HCT116 (cell line): ENCODE data around the gene RAB4B. TPM values are rescaled to one million over a fixed set of nuclear protein-coding genes. Genes with fewer than 3 reads are reported as not detected.

ENCODE experiments used
- ATAC-seq: fragments of 200-7000 bp; cut with Tn5 transposase; 2 replicates; pipeline ENCODE4 v1.9.1; 2020; ENCODE audit warnings: mild to moderate bottlenecking, moderate library complexity
- BruUV-seq: library from RNA; stranded (reverse); fragments of 400-500 nt; replicated peaks from 2 replicates; lab custom pipeline; 2021; lab: Mats Ljungman, UMichigan
- CTCF ChIA-PET: fragments of 300-600 bp; sonication (Branson Sonifier 250); formaldehyde crosslinking; loops from one replicate; lab custom pipeline; 2021; ENCODE audit warnings: antibody characterized with exemption; lab: Charles Lee
- POLR2A ChIA-PET: fragments of 300-600, 350-600 bp; sonication (Branson Sonifier 250); formaldehyde crosslinking; loops from one replicate; lab custom pipeline; 2021; ENCODE audit warnings: antibody characterized with exemption; lab: Charles Lee
- RAD21 ChIA-PET, 2 experiments: fragments of 300-600 bp; sonication (Branson Sonifier 250); formaldehyde crosslinking; loops; one replicate each; lab custom pipeline; 2023; ENCODE audit warnings: low total read pairs in 2 of 2; ENCODE audit not compliant: uncharacterized antibody in 2 of 2, unreplicated experiment in 2 of 2, low non-redundant PET in 1 of 2; lab: Charles Lee
- DNase-seq: peaks from one replicate; pipeline ENCODE4 v3.0.0-alpha.2; 2010; ENCODE audit warnings: low read depth, low spot score
- H2AFZ ChIP-seq: fragments of 200-600 bp; shearing (Covaris generic), sonication (generic); 2 replicates; pipeline ENCODE4 v1.6.1; 2017; ENCODE audit warnings: low read depth, mixed run types, mixed read lengths, antibody characterized with exemption, low read length; ENCODE audit not compliant: poor library complexity, severe bottlenecking
- H3K27ac ChIP-seq: 2 replicates; pipeline ENCODE4 v1.5.1; 2012; ENCODE audit warnings: low read depth, low read length
- H3K27me3 ChIP-seq: fragments of 200-600 bp; sonication (generic); 2 replicates; pipeline ENCODE4 v1.6.1; 2016; ENCODE audit warnings: mixed run types, low read length, mixed read lengths; ENCODE audit not compliant: insufficient read depth
- H3K36me3 ChIP-seq, 2 experiments: fragments of 200-500 bp in 1 of 2; fragments of 200-600 bp in 1 of 2; sonication (Bioruptor generic) in 1 of 2; sonication (generic) in 1 of 2; 2 replicates each; pipeline versions ENCODE4 v1.5.1 to v1.6.1; 2014 to 2016; ENCODE audit warnings: low read length in 2 of 2, inconsistent platforms in 1 of 2, mixed read lengths in 1 of 2, mixed run types in 1 of 2; ENCODE audit not compliant: insufficient read depth in 2 of 2, control insufficient read depth in 1 of 2
- H3K4me1 ChIP-seq, 2 experiments: fragments of 200-600 bp in 1 of 2; sonication (generic) in 1 of 2; 2 replicates each; pipeline versions ENCODE4 v1.5.1 to v1.6.1; 2012 to 2017; ENCODE audit warnings: low read length in 2 of 2, inconsistent platforms in 1 of 2, mild to moderate bottlenecking in 1 of 2, mixed read lengths in 1 of 2, mixed run types in 1 of 2, moderate library complexity in 1 of 2; ENCODE audit not compliant: insufficient read depth in 2 of 2, control insufficient read depth in 1 of 2
- H3K4me2 ChIP-seq: fragments of 200-600 bp; sonication (generic); 2 replicates; pipeline ENCODE4 v1.6.1; 2017; ENCODE audit warnings: mixed run types, low read length, mixed read lengths
- H3K4me3 ChIP-seq, 2 experiments: fragments of 200-600 bp in 1 of 2; sonication (generic) in 1 of 2; replicated peaks in 1 of 2; 2 replicates each; pipeline ENCODE4 v1.5.1; 2011 to 2016; ENCODE audit warnings: low read length in 2 of 2, control low read depth in 1 of 2, low read depth in 1 of 2, mild to moderate bottlenecking in 1 of 2, mixed read lengths in 1 of 2, mixed run types in 1 of 2
- H3K79me2 ChIP-seq: fragments of 200-600 bp; sonication (generic); 2 replicates; pipeline ENCODE4 v1.6.1; 2017; ENCODE audit warnings: mild to moderate bottlenecking, mixed run types, low read length, moderate library complexity, mixed read lengths; ENCODE audit not compliant: insufficient read depth
- H3K9ac ChIP-seq: fragments of 200-600 bp; sonication (generic); 2 replicates; pipeline ENCODE4 v1.6.1; 2016; ENCODE audit warnings: low read length, mixed read lengths
- H3K9me2 ChIP-seq: fragments of 200-600 bp; sonication (generic), shearing (Covaris generic); 2 replicates; pipeline ENCODE4 v1.6.1; 2017; ENCODE audit warnings: mixed run types, mild to moderate bottlenecking, moderate library complexity; ENCODE audit not compliant: insufficient read depth
- H3K9me3 ChIP-seq, 2 experiments: fragments of 200-500 bp in 1 of 2; fragments of 200-600 bp in 1 of 2; sonication (Bioruptor generic) in 1 of 2; sonication (generic) in 1 of 2; 2 replicates each; pipeline ENCODE4 v1.6.1; 2014 to 2017; ENCODE audit warnings: low read length in 2 of 2, mixed read lengths in 2 of 2, inconsistent platforms in 1 of 2, low read depth in 1 of 2, mild to moderate bottlenecking in 1 of 2, mixed run types in 1 of 2, moderate library complexity in 1 of 2; ENCODE audit not compliant: control insufficient read depth in 1 of 2, insufficient read depth in 1 of 2
- H4K20me1 ChIP-seq: fragments of 200-600 bp; sonication (generic), shearing (Covaris generic); 2 replicates; pipeline ENCODE4 v1.6.1; 2017; ENCODE audit warnings: mixed run types, mild to moderate bottlenecking, moderate library complexity; ENCODE audit not compliant: insufficient read depth
- CBX3 ChIP-seq: IDR thresholded peaks from 2 replicates; pipeline ENCODE4 v1.6.1; 2012; ENCODE audit warnings: low read depth
- EGR1 ChIP-seq: IDR thresholded peaks from 2 replicates; pipeline ENCODE4 v1.6.1; 2012; ENCODE audit warnings: low read depth
- ELF1 ChIP-seq: IDR thresholded peaks from 2 replicates; pipeline ENCODE4 v1.6.1; 2012; ENCODE audit warnings: low read depth, borderline replicate concordance
- EZH2 ChIP-seq: fragments of 200-600 bp; sonication (generic); IDR thresholded peaks from 2 replicates; pipeline ENCODE4 v1.6.1; 2017; ENCODE audit warnings: antibody characterized with exemption, mixed run types
- EZH2phosphoT487 ChIP-seq: fragments of 200-600 bp; IDR thresholded peaks from 2 replicates; pipeline ENCODE4 v1.6.1; 2018; ENCODE audit warnings: antibody characterized with exemption, borderline replicate concordance
- FOSL1 ChIP-seq: IDR thresholded peaks from 2 replicates; pipeline ENCODE4 v1.6.1; 2012; ENCODE audit warnings: low read depth
- RAD21 ChIP-seq: IDR thresholded peaks from 2 replicates; pipeline ENCODE4 v1.6.1; 2012; ENCODE audit warnings: low read depth, mild to moderate bottlenecking
- ZFX ChIP-seq: fragments of 450-650 bp; IDR thresholded peaks from 2 replicates; pipeline ENCODE4 v1.6.1; 2017
- intact Hi-C: fragments of 100-400 bp; cut with micrococcal nuclease; formaldehyde crosslinking; loops from 2 replicates; pipeline ENCODE4 v1.10.0; 2022
- total RNA-seq: library from RNA; stranded (reverse); gene quantifications from one replicate; pipeline ENCODE4 v1.2.1, GENCODE V29; 2021; ENCODE audit not compliant: unreplicated experiment
- TF ChIP-seq, protein P1 (sequence below), 3 experiments: fragments of 200-600 bp in 1 of 3; sonication (generic) in 1 of 3; IDR thresholded peaks in 2 of 3; conservative IDR thresholded peaks in 1 of 3; 2 replicates each; pipeline ENCODE4 v1.5.1; 2012 to 2017; ENCODE audit warnings: low read depth in 2 of 3, low read length in 2 of 3, antibody characterized with exemption in 1 of 3, borderline replicate concordance in 1 of 3, control low read depth in 1 of 3, mild to moderate bottlenecking in 1 of 3, mixed read lengths in 1 of 3, mixed run types in 1 of 3, moderate library complexity in 1 of 3; ENCODE audit not compliant: insufficient read depth in 1 of 3
- TF ChIP-seq, protein P2 (sequence below): IDR thresholded peaks from 2 replicates; pipeline ENCODE4 v1.6.1; 2011; ENCODE audit warnings: mild to moderate bottlenecking, low read length, moderate library complexity; ENCODE audit not compliant: insufficient replicate concordance; ENCODE audit errors: extremely low read depth
- TF ChIP-seq, protein P3 (sequence below): IDR thresholded peaks from 2 replicates; pipeline ENCODE4 v1.6.1; 2012

Gene RAB4B
- total RNA-seq, 1 experiment from 2014 or later, result 18.7 TPM

DNA sequence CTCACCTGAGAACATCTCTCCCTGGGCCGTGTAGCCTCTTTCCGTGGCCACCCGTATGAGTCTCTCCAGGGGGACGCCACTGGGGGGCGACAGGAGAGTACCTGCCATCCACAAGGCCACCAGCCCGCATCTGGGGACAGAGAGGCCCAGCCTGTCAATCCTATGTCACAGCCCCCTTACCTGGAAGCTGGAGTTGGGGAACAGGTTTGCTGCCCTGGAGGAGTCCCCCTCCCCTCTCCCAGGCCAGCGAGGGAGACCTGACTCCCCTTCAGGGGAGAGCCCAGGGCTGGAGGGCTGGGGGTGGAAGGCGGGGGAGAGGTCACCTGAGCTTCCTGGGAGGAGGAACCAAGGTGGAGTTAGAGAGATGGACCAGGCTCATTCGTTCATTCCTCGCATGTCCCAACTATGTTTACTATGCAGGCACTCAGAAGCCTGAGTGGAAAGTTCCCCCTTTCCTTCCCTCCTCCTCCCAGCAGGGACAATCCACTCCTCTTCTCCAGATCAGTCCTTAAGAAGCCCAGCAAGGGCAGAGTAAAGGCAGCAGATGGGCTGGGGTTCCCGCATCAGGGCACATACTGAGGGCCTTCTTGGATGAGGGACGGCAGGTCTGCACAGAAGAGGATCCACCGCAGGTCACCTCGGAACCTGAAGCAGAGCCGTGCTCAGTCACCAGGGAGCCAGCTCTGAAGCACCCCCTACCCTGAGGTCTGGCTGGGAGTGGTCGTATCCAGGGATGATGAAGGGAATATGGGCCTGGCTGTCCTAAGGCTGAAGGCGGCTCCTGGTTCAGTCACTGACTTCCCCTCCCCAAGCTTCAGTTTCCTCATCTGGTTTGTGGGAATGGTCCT lies 33.3 kb upstream of the RAB4B start:
- DNase-seq, result no peak
- intact Hi-C loops, result no loop called here
- Histone ChIP-seq H3K9ac (no peak overlapping the region), H3K79me2 (no peaks in the 10 kb centered on the region; the same call in 1 of the 2 replicates), H3K9me2 (no peaks in the 10 kb centered on the region), H4K20me1 (no peaks in the 10 kb centered on the region), H3K36me3 (no peaks in the 10 kb centered on the region), H3K4me2 (no peak overlapping the region), H2AFZ (no peak overlapping the region), H3K9me3 (no peaks in the 10 kb centered on the region), H3K27ac (no peak overlapping the region), H3K4me1 (peaks cover 20% of the 10 kb centered on the region in 2 experiments; a peak in 3 of 4 replicates), H3K4me3 (no peak overlapping the region), H3K27me3 (no peaks in the 10 kb centered on the region)
- ChIA-PET RAD21 (no interaction called here), POLR2A (no interaction called here), CTCF (interaction anchor here (0.9 to 1.6 kb wide), 6 partner anchors 12 to 400 kb away, joined by 3 to 4 read pairs (median 3); partner anchors contain the start of genes EGLN2 and RAB4B)
- peak; percentile 60 for ATAC-seq
- TF ChIP-seq, protein P1, sequence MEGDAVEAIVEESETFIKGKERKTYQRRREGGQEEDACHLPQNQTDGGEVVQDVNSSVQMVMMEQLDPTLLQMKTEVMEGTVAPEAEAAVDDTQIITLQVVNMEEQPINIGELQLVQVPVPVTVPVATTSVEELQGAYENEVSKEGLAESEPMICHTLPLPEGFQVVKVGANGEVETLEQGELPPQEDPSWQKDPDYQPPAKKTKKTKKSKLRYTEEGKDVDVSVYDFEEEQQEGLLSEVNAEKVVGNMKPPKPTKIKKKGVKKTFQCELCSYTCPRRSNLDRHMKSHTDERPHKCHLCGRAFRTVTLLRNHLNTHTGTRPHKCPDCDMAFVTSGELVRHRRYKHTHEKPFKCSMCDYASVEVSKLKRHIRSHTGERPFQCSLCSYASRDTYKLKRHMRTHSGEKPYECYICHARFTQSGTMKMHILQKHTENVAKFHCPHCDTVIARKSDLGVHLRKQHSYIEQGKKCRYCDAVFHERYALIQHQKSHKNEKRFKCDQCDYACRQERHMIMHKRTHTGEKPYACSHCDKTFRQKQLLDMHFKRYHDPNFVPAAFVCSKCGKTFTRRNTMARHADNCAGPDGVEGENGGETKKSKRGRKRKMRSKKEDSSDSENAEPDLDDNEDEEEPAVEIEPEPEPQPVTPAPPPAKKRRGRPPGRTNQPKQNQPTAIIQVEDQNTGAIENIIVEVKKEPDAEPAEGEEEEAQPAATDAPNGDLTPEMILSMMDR (IDR thresholded peaks at IDR 0.05 in 2 of 3, conservative IDR thresholded peaks at IDR 0.05 in 1 of 3; ENCODE audit: borderline replicate concordance in 1 of 3, insufficient read depth in 1 of 3, low read depth in 2 of 3, low read length in 2 of 3), result peak in 2 of 3 experiments; percentile 30 to 33; a peak in 2 of 6 replicates
- TF ChIP-seq EZH2phosphoT487, result no peak
- no TSS peak for BruUV-seq

DNA sequence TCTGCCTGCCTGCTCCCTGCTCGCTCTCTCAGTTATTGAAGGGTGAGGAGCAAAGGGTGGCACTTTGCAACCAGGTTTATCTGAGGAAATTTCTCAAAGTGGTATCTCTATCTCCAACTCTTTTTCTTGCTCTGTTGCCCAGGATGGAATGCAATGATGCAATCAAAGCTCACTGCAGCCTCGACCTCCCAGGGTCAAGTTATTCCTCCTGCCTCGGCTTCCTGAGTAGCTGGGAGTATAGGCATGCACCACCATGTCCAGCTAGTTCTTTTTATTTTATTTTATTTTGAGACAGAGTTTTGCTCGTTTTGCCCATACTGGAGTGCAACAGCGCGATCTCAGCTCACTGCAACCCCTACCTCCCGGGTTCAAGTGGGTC lies 32.7 kb upstream of the RAB4B start:
- H3K9me2 ChIP-seq, result no peaks in the 10 kb centered on the region
- peaks cover 20 to 24% of the 10 kb centered on the region in 2 experiments; a peak in 3 of 4 replicates for H3K4me1 ChIP-seq
- no peak for DNase-seq
- H3K36me3 ChIP-seq, result no peaks in the 10 kb centered on the region
- no peak for ATAC-seq
- ChIA-PET CTCF (interaction anchor here (0.9 to 1.6 kb wide), 4 partner anchors 53 to 399 kb away, joined by 3 to 4 read pairs (median 3); partner anchors contain the start of gene EGLN2), RAD21 (no interaction called here), POLR2A (no interaction called here)
- no peaks in the 10 kb centered on the region for H3K27me3 ChIP-seq
- H2AFZ ChIP-seq, result no peak overlapping the region
- H3K9me3 ChIP-seq, result no peaks in the 10 kb centered on the region
- no TSS peak for BruUV-seq
- no peaks in the 10 kb centered on the region; the same call in 1 of the 2 replicates for H3K79me2 ChIP-seq
- intact Hi-C loops, result no loop called here
- H3K4me2 ChIP-seq, result no peak overlapping the region
- H4K20me1 ChIP-seq, result no peaks in the 10 kb centered on the region
- no peak overlapping the region for H3K27ac ChIP-seq
- no peak overlapping the region for H3K4me3 ChIP-seq
- H3K9ac ChIP-seq, result no peak overlapping the region
- TF ChIP-seq ZFX (no peak), ELF1 (no peak), EGR1 (no peak), EZH2 (no peak), EZH2phosphoT487 (no peak), CBX3 (no peak), FOSL1 (no peak), RAD21 (no peak)
- TF ChIP-seq, protein P2, sequence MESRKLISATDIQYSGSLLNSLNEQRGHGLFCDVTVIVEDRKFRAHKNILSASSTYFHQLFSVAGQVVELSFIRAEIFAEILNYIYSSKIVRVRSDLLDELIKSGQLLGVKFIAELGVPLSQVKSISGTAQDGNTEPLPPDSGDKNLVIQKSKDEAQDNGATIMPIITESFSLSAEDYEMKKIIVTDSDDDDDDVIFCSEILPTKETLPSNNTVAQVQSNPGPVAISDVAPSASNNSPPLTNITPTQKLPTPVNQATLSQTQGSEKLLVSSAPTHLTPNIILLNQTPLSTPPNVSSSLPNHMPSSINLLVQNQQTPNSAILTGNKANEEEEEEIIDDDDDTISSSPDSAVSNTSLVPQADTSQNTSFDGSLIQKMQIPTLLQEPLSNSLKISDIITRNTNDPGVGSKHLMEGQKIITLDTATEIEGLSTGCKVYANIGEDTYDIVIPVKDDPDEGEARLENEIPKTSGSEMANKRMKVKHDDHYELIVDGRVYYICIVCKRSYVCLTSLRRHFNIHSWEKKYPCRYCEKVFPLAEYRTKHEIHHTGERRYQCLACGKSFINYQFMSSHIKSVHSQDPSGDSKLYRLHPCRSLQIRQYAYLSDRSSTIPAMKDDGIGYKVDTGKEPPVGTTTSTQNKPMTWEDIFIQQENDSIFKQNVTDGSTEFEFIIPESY, result no peak
- TF ChIP-seq, protein P1 (IDR thresholded peaks at IDR 0.05 in 2 of 3, conservative IDR thresholded peaks at IDR 0.05 in 1 of 3; ENCODE audit: borderline replicate concordance in 1 of 3, insufficient read depth in 1 of 3, low read depth in 2 of 3, low read length in 2 of 3), result no peak
- TF ChIP-seq, protein P3, sequence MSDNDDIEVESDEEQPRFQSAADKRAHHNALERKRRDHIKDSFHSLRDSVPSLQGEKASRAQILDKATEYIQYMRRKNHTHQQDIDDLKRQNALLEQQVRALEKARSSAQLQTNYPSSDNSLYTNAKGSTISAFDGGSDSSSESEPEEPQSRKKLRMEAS, result no peak
